Measurements from ENCODE around the gene PPAT. TPM values are rescaled to one million over a fixed set of nuclear protein-coding genes. Genes with fewer than 3 reads are reported as not detected.

The PPAT gene
- 9.3 and 12.9 TPM in 2 replicates for total RNA-seq

GRCh38 chr4:56435140-56435926 is at the start of gene PPAT:
Gene PPAT, minus strand, starts transcription at chr4:56435615. Its CDS starts 138 bp downstream, at chr4:56435477.

DNA sequence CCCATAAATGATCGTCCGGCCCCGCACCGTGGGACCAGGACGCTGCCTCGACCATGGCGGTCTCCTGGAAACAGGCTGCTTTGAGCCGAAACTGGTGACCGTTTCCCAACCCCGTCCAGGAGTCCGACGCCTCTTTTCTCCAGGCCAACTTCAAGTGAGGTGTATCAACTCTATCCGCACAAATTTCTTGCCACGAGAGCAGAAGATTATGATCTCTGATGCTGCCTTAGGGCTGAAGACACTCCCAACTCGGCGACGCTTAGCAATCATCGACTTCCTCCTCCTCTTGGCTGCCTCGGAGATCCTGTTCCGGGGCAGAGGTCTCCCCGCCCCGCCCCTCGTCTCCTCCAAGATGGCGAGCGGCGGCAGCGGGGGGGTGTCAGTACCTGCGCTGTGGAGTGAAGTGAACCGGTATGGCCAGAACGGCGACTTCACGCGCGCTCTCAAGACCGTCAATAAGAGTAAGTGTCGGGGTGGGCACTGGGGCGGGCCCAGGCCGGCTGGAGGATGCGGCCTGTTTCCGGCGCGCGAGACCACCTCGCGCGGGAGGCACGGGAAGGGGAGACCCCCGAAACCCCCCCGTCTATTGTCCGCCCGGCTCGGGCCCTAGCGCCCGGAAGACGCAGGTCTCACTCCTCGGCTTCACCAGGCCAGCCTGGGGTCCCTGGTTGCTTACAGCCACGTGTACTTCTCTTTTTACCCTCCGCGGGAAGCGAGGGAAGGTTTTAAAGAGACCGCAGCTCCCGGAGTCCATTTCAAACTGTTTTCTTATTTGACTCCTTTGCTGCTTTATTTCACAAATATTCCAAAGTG is 32.1 kb upstream of the PPAT start, which contains the start of gene SRP72:
SRP72 (plus strand) TSS at position 334 of the 813 bp plus-strand sequence; CDS start at position 353, 19 bp downstream.

DNA sequence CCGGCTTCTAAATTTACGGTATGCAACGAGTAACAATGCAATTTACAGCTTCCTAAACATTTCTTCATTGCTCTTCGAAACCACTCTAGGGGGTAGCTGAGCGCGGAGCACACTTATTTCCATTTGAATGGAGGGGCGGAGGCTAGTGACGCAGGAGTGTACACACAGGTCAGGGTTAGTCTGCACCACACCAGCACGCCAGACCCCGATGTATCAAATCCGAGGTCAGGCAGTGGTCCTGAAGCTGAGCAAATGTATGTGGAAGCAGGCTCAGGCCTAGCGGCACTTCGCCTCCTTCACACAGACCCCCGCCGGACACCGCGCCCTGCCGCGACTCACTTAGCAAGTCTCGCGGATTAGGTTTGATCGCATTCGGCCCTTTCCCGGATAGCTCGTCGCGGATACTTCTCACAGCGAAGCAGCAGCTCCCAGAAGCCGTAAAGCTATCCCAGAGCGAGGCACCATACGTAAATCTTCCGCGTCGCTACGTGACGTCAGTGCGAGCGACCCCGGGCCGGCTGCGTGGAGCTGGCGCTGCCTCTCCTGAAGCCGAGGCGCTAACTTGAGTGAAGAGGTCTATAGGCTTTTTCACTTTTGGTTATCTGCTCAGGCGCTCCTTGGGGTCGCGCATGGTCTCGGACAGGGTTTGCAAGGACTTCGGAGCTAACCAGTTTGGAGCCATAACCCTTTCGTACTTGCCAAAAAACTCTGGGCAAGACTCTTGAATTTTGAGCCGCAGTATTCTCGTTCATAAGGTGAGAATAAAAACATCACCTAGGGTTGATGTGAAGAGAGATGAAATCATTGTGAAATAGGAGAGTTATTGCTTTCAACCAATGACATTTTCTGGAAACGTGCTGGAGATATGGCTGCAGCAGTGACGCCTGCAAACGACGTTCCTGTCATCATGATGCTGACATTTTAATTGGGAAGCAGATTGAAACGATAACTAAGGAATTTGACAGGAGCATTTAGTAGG is 48.1 kb downstream of the PPAT start, which contains the start of gene AASDH:
AASDH (minus strand) TSS at position 469 of the 979 bp plus-strand sequence. CDS start 3,192 bp downstream, outside the sequence.

Other genes starting within 250 kb of the PPAT start
- gene AASDH, start 48.1 kb downstream of the PPAT start, total RNA-seq = 19.9 and 20.4 TPM in 2 replicates
- gene PAICS, start 645 bp upstream of the PPAT start, total RNA-seq = 52.9 and 58.0 TPM in 2 replicates
- gene SRP72, start 32.0 kb upstream of the PPAT start, total RNA-seq = 106 and 129 TPM in 2 replicates
- 1.9 and 2.1 TPM in 2 replicates for gene ARL9, start 70.2 kb upstream of the PPAT start, total RNA-seq
- 1.6 and 5.6 TPM in 2 replicates for gene HOPX, start 245.7 kb upstream of the PPAT start, total RNA-seq